GM23338 (cell line): Measurements from ENCODE around the gene NSD1.

ENCODE experiments used
- EZH2 ChIP-seq: fragments of 200-600 bp; sonication (generic); IDR thresholded peaks from one replicate; pipeline ENCODE4 v1.8.0; 2017; ENCODE audit warnings: antibody characterized with exemption, mild to moderate bottlenecking, low read depth; ENCODE audit not compliant: unreplicated experiment
- EZH2phosphoT487 ChIP-seq: fragments of 200-600 bp; sonication (generic); IDR thresholded peaks from one replicate; pipeline ENCODE4 v1.8.1; 2018; ENCODE audit warnings: antibody characterized with exemption; ENCODE audit not compliant: unreplicated experiment
- JUNB ChIP-seq: IDR thresholded peaks from one replicate; pipeline ENCODE4 v1.6.1; 2016; ENCODE audit warnings: antibody characterized with exemption; ENCODE audit not compliant: unreplicated experiment
- NANOG ChIP-seq: IDR thresholded peaks from 2 replicates; pipeline ENCODE4 v1.6.1; 2016; ENCODE audit warnings: antibody characterized with exemption, borderline replicate concordance
- POLR2AphosphoS5 ChIP-seq: IDR thresholded peaks from 2 replicates; pipeline ENCODE4 v1.6.1; 2016; ENCODE audit warnings: antibody characterized with exemption, low read depth
- TF ChIP-seq, protein P1 (sequence below), 2 experiments: fragments of 200-600 bp in 1 of 2; sonication (generic) in 1 of 2; conservative IDR thresholded peaks; 2 replicates each; pipeline versions ENCODE4 v1.5.1 to v1.6.1; 2016 to 2017; ENCODE audit warnings: antibody characterized with exemption in 2 of 2, low read depth in 2 of 2, mild to moderate bottlenecking in 2 of 2, moderate library complexity in 1 of 2
- TF ChIP-seq, protein P2 (sequence below): IDR thresholded peaks from one replicate; pipeline ENCODE4 v1.6.1; 2018; ENCODE audit warnings: antibody characterized with exemption; ENCODE audit not compliant: unreplicated experiment
- TF ChIP-seq, protein P3 (sequence below): IDR thresholded peaks from 2 replicates; pipeline ENCODE4 v1.6.1; 2016; ENCODE audit warnings: antibody characterized with exemption

DNA sequence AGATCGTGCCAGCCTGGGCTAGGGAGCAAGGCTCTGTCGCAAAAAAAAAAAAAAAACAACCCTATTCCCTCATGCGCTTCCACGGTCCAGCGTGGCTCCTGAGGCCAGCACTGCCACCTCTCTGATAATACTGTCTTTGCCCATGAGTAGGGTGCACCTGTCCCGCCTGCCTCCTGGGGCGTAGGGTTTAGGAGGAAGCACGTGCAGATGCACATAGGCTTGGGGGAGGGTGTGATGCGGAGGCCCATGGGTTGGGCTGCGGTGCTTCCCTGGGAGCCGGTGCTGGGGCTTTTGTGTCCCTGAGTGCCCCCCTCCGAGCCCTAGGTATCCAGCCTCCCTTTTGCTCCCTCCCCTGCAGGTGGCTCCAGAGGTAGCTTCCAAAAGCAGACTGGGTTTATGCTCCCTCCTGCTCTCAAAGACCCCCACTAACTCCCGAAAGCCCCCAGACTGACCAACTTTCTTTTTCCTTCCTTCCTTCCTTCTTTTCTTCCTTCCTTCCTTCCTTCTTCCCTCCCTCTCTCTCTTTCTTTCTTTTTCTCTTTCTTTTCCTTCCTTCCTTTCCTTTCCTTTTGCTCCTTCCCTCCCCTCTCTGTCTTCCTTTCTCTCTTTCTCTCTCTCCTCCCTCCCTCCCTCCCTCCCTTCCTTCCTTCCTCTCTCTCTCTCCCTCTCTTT lies 34.0 kb upstream of the NSD1 start:
- TF ChIP-seq JUNB (no peak), POLR2AphosphoS5 (peak; percentile 36), EZH2 (no peak), EZH2phosphoT487 (no peak), NANOG (no peak)
- TF ChIP-seq, protein P1, sequence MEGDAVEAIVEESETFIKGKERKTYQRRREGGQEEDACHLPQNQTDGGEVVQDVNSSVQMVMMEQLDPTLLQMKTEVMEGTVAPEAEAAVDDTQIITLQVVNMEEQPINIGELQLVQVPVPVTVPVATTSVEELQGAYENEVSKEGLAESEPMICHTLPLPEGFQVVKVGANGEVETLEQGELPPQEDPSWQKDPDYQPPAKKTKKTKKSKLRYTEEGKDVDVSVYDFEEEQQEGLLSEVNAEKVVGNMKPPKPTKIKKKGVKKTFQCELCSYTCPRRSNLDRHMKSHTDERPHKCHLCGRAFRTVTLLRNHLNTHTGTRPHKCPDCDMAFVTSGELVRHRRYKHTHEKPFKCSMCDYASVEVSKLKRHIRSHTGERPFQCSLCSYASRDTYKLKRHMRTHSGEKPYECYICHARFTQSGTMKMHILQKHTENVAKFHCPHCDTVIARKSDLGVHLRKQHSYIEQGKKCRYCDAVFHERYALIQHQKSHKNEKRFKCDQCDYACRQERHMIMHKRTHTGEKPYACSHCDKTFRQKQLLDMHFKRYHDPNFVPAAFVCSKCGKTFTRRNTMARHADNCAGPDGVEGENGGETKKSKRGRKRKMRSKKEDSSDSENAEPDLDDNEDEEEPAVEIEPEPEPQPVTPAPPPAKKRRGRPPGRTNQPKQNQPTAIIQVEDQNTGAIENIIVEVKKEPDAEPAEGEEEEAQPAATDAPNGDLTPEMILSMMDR (conservative IDR thresholded peaks at IDR 0.05; ENCODE audit: low read depth in 2 of 2) = 0 out of 4 replicates have a peak, but pooled peaks of 1 of the 2 experiments have one; percentile 9
- TF ChIP-seq, protein P2, sequence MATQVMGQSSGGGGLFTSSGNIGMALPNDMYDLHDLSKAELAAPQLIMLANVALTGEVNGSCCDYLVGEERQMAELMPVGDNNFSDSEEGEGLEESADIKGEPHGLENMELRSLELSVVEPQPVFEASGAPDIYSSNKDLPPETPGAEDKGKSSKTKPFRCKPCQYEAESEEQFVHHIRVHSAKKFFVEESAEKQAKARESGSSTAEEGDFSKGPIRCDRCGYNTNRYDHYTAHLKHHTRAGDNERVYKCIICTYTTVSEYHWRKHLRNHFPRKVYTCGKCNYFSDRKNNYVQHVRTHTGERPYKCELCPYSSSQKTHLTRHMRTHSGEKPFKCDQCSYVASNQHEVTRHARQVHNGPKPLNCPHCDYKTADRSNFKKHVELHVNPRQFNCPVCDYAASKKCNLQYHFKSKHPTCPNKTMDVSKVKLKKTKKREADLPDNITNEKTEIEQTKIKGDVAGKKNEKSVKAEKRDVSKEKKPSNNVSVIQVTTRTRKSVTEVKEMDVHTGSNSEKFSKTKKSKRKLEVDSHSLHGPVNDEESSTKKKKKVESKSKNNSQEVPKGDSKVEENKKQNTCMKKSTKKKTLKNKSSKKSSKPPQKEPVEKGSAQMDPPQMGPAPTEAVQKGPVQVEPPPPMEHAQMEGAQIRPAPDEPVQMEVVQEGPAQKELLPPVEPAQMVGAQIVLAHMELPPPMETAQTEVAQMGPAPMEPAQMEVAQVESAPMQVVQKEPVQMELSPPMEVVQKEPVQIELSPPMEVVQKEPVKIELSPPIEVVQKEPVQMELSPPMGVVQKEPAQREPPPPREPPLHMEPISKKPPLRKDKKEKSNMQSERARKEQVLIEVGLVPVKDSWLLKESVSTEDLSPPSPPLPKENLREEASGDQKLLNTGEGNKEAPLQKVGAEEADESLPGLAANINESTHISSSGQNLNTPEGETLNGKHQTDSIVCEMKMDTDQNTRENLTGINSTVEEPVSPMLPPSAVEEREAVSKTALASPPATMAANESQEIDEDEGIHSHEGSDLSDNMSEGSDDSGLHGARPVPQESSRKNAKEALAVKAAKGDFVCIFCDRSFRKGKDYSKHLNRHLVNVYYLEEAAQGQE = no peak
- TF ChIP-seq, protein P3, sequence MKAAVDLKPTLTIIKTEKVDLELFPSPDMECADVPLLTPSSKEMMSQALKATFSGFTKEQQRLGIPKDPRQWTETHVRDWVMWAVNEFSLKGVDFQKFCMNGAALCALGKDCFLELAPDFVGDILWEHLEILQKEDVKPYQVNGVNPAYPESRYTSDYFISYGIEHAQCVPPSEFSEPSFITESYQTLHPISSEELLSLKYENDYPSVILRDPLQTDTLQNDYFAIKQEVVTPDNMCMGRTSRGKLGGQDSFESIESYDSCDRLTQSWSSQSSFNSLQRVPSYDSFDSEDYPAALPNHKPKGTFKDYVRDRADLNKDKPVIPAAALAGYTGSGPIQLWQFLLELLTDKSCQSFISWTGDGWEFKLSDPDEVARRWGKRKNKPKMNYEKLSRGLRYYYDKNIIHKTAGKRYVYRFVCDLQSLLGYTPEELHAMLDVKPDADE = no peak
